Spleen (tissue), 7 donors: ENCODE results near the gene TEDC2.

ENCODE experiments used
- CTCF ChIP-seq, 11 experiments: fragments of 200-600 bp in 7 of 11; fragments of 450-650 bp in 4 of 11; sonication (generic) in 4 of 11; IDR thresholded peaks in 8 of 11; conservative IDR thresholded peaks in 3 of 11; 1 replicate in 7 of 11; 2 replicates in 4 of 11; pipeline versions ENCODE4 v1.4.0 to v1.8.0; 2016 to 2021; ENCODE audit warnings: antibody characterized with exemption in 11 of 11, inconsistent platforms in 4 of 11, mild to moderate bottlenecking in 1 of 11
- POLR2A ChIP-seq, 3 donors: fragments of 450-650 bp; IDR thresholded peaks; one replicate each; pipeline ENCODE4 v1.5.1; 2017; ENCODE audit warnings: antibody characterized with exemption in 3 of 3, mild to moderate bottlenecking in 1 of 3
- donor health status: DM: no; HTN: no; CAD: no; lungs with moderate emphysema.
- donor health status: DM: no; HTN: no; CAD: no.
- donor health status: DM: no; HTN: no; CAD: no.

DNA sequence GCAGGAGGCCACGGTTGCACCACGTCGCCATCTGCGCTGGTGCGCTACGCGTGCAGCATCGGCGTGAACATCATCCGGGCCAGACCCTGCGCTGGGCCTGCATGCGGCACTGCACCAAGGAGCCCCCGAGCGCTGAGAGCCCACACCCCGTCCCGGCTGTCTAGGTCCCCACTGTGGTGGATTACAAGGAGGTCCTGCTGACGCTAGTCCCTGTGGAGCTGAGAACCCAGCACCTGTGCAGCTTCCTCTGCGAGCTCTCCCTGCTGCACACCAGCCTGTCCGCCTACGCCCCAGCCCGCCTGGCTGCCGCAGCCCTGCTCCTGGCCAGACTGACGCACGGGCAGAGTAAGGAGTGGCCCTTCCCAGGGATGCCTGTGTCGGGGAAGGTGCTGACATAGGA lies 10.8 kb upstream of the TEDC2 start:
- no peak for TF ChIP-seq CTCF (IDR thresholded peaks at IDR 0.05 in 8 of 11, conservative IDR thresholded peaks at IDR 0.05 in 3 of 11)
- TF ChIP-seq POLR2A (IDR thresholded peaks at IDR 0.05): no peak
